Neural cell (in vitro differentiated cells): Measurements from ENCODE around the gene PRKAG2. TPM values are rescaled to one million over a fixed set of nuclear protein-coding genes. Genes with fewer than 3 reads are reported as not detected.

Source experiments
- H2AFZ ChIP-seq: fragments of 200-600, 300-800 bp; sonication (generic), shearing (Covaris generic); 2 replicates; pipeline ENCODE4 v1.6.0; 2014; ENCODE audit warnings: low read depth, mild to moderate bottlenecking, antibody characterized with exemption, low read length, moderate library complexity
- H3F3A ChIP-seq: fragments of 200-600 bp; shearing (Covaris generic); 2 replicates; pipeline ENCODE4 v1.6.1; 2016; ENCODE audit warnings: mild to moderate bottlenecking, moderate library complexity, mixed read lengths, antibody characterized with exemption, low read length; ENCODE audit not compliant: insufficient read depth, poor library complexity, severe bottlenecking
- H3K27ac ChIP-seq: fragments of 200-600, 300-800 bp; sonication (generic), shearing (Covaris generic); 2 replicates; pipeline ENCODE4 v1.5.1; 2014; ENCODE audit warnings: mild to moderate bottlenecking, low read length, moderate library complexity
- H3K27me3 ChIP-seq: fragments of 300-800, 200-600 bp; sonication (generic), shearing (Covaris generic); 2 replicates; pipeline ENCODE4 v1.6.0; 2014; ENCODE audit warnings: mild to moderate bottlenecking, low read depth, low read length, moderate library complexity; ENCODE audit not compliant: insufficient read depth
- H3K36me3 ChIP-seq: fragments of 300-800, 200-600 bp; sonication (generic), shearing (Covaris generic); 2 replicates; pipeline ENCODE4 v1.5.1; 2014; ENCODE audit warnings: mild to moderate bottlenecking, antibody characterized with exemption, low read length, moderate library complexity; ENCODE audit not compliant: insufficient read depth
- H3K4me2 ChIP-seq: fragments of 300-800, 200-600 bp; sonication (generic), shearing (Covaris generic); 2 replicates; pipeline ENCODE4 v1.6.0; 2014; ENCODE audit warnings: mild to moderate bottlenecking, low read length
- H3K4me3 ChIP-seq: fragments of 300-800, 200-600 bp; sonication (generic), shearing (Covaris generic); 2 replicates; pipeline ENCODE4 v1.5.1; 2014; ENCODE audit warnings: mild to moderate bottlenecking, low read length, moderate library complexity
- H3K79me2 ChIP-seq: fragments of 200-600 bp; shearing (Covaris generic); replicated peaks from 2 replicates; pipeline ENCODE4 v1.6.0; 2014; ENCODE audit warnings: mild to moderate bottlenecking, low read length, moderate library complexity; ENCODE audit not compliant: insufficient read depth
- H3K9ac ChIP-seq: fragments of 300-800, 200-600 bp; sonication (generic), shearing (Covaris generic); 2 replicates; pipeline ENCODE4 v1.6.1; 2016; ENCODE audit warnings: mild to moderate bottlenecking, low read length, mixed read lengths
- H3K9me2 ChIP-seq: fragments of 200-600 bp; shearing (Covaris generic); 2 replicates; pipeline ENCODE4 v1.6.1; 2016; ENCODE audit warnings: mild to moderate bottlenecking, low read length, mixed read lengths; ENCODE audit not compliant: insufficient read depth
- H3K9me3 ChIP-seq: fragments of 200-600, 300-800 bp; sonication (generic), shearing (Covaris generic); 2 replicates; pipeline ENCODE4 v1.6.1; 2016; ENCODE audit warnings: mild to moderate bottlenecking, mixed run types, low read length, moderate library complexity, mixed read lengths
- H4K20me1 ChIP-seq: fragments of 200-600 bp; shearing (Covaris generic); 2 replicates; pipeline ENCODE4 v1.6.1; 2016; ENCODE audit warnings: mild to moderate bottlenecking, mixed run types; ENCODE audit not compliant: insufficient read depth
- CTCF ChIP-seq: fragments of 450-650 bp; IDR thresholded peaks from 2 replicates; pipeline ENCODE4 v1.5.1; 2014; ENCODE audit warnings: antibody characterized with exemption, mild to moderate bottlenecking, moderate library complexity; ENCODE audit not compliant: poor library complexity, severe bottlenecking
- EP300 ChIP-seq: fragments of 450-650 bp; conservative IDR thresholded peaks from 2 replicates; pipeline ENCODE4 v1.6.1; 2014; ENCODE audit warnings: antibody characterized with exemption, mild to moderate bottlenecking, moderate library complexity; ENCODE audit not compliant: poor library complexity, severe bottlenecking
- EZH2 ChIP-seq: fragments of 200-600, 300-800 bp; shearing (Covaris generic), sonication (generic); IDR thresholded peaks from 2 replicates; pipeline ENCODE4 v1.6.1; 2014; ENCODE audit warnings: antibody characterized with exemption, low read length, borderline replicate concordance, mild to moderate bottlenecking; ENCODE audit not compliant: insufficient read depth, poor library complexity, severe bottlenecking
- MXI1 ChIP-seq: fragments of 450-650 bp; conservative IDR thresholded peaks from 2 replicates; pipeline ENCODE4 v1.6.1; 2014; ENCODE audit warnings: antibody characterized with exemption, mild to moderate bottlenecking; ENCODE audit not compliant: poor library complexity, severe bottlenecking
- POLR2AphosphoS5 ChIP-seq: IDR thresholded peaks from 2 replicates; pipeline ENCODE4 v1.6.1; 2012
- RAD21 ChIP-seq: fragments of 450-650 bp; conservative IDR thresholded peaks from 2 replicates; pipeline ENCODE4 v1.6.1; 2014; ENCODE audit warnings: antibody characterized with exemption, mild to moderate bottlenecking, moderate library complexity
- REST ChIP-seq: IDR thresholded peaks from 2 replicates; pipeline ENCODE4 v1.6.1; 2012; ENCODE audit warnings: borderline replicate concordance
- SMC3 ChIP-seq: fragments of 450-650 bp; conservative IDR thresholded peaks from 2 replicates; pipeline ENCODE4 v1.6.1; 2014; ENCODE audit warnings: antibody characterized with exemption, mild to moderate bottlenecking, moderate library complexity; ENCODE audit not compliant: poor library complexity
- TAF1 ChIP-seq: IDR thresholded peaks from 2 replicates; pipeline ENCODE4 v1.6.1; 2012; ENCODE audit warnings: low read depth
- polyA plus RNA-seq: library from polyadenylated mRNA; depleted of rRNA; stranded (reverse); fragments of >200 nt; gene quantifications from 2 replicates; pipeline ENCODE4 v1.2.3, GENCODE V29; 2014

PRKAG2 gene
- polyA plus RNA-seq, 1 donor from 2014 or later = 22.9 TPM

- H3K27me3 ChIP-seq = no peaks in the 10 kb centered on the region
- H4K20me1 ChIP-seq = no peaks in the 10 kb centered on the region
- H3F3A ChIP-seq = no peaks in the 10 kb centered on the region
- no peaks in the 10 kb centered on the region for H3K36me3 ChIP-seq
- no peak overlapping the region for H3K4me2 ChIP-seq
- TF ChIP-seq TAF1 (no peak), CTCF (no peak), REST (no peak), RAD21 (no peak)
- H2AFZ ChIP-seq = no peak overlapping the region
- H3K9me3 ChIP-seq = no peaks in the 10 kb centered on the region
- H3K79me2 ChIP-seq = no peaks in the 10 kb centered on the region
- no peak overlapping the region for H3K9ac ChIP-seq
- H3K27ac ChIP-seq = no peak overlapping the region
- no peak overlapping the region for H3K4me3 ChIP-seq
- H3K9me2 ChIP-seq = no peaks in the 10 kb centered on the region
Observed at GRCh38 chr7:151742713-151743480, 134.0 kb downstream of the PRKAG2 start.

GRCh38 chr7:151741585-151741984 lies 135.3 kb downstream of the PRKAG2 start:
- Histone ChIP-seq H3K9me2 (no peaks in the 10 kb centered on the region), H3K9me3 (no peaks in the 10 kb centered on the region), H3K79me2 (no peaks in the 10 kb centered on the region), H3K27ac (no peak overlapping the region), H3K4me2 (no peak overlapping the region), H4K20me1 (no peaks in the 10 kb centered on the region), H3K27me3 (no peaks in the 10 kb centered on the region), H3K36me3 (no peaks in the 10 kb centered on the region), H2AFZ (no peak overlapping the region), H3F3A (no peaks in the 10 kb centered on the region), H3K4me3 (no peak overlapping the region), H3K9ac (no peak overlapping the region)
- TF ChIP-seq RAD21 (no peak), MXI1 (no peak), CTCF (no peak), EZH2 (no peak), SMC3 (no peak), POLR2AphosphoS5 (no peak), REST (no peak), EP300 (no peak), TAF1 (no peak)
